Measurements from ENCODE around the gene CNNM3. TPM values are rescaled to one million over a fixed set of nuclear protein-coding genes. Genes with fewer than 3 reads are reported as not detected.

Gene CNNM3
- polyA plus RNA-seq, 1 donor from 2014 or later: 3.5 TPM

DNA sequence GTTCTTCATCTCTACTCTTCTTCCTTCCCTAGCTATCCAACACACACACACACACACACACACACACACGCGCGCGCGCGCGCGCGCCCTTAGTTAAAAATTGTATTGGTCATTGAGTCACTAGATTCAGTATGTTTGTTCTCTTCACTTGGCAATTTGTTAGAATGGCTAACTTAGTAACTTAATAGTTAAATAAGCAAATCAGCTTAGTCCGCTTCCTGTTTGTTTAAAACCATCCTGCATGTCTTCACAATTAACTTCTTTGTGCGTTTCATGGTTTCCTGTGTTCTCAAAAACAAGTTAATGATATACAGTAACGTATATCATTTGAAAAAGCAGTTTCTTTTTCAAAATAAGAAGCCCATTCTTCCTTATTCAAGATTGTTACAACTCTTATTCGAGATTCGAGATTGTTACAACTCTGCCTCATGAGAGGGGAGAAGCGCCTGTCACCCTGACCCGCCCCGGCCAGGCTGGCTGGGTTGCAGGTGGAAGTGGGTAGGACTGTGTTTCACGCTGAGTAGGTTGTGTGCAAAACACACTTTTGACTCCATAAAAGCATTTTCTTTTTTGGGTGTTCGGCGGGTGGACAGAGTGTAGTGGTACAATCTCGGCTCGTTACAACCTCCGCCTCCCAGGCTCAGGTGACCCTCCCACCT, 9.5 kb upstream of the CNNM3 start:
- H3K9me3 Mint-ChIP-seq: no peaks in the 10 kb centered on the region

GRCh38 chr2:96807127-96807471, 9.0 kb upstream of the CNNM3 start:
- Mint-ChIP-seq H3K36me3 (peaks cover 8% of the 10 kb centered on the region), H3K4me3 (peak overlapping the region; percentile 76 to 97 (median 94)), H3K27ac (peak overlapping the region; percentile 98 to 99 (median 99)), H3K4me1 (peaks cover 14 to 21% (median 18%) of the 10 kb centered on the region in 3 donors), H3K9me3 (no peaks in the 10 kb centered on the region), H3K27me3 (no peaks in the 10 kb centered on the region)

More for the DNA sequence above, 9.5 kb upstream of the CNNM3 start:
- Mint-ChIP-seq H3K36me3 (peaks cover 8% of the 10 kb centered on the region), H3K27ac (peak overlapping the region; percentile 98 to 99 (median 99)), H3K27me3 (no peaks in the 10 kb centered on the region), H3K4me3 (peak overlapping the region; percentile 76 to 97 (median 94)), H3K4me1 (peaks cover 14 to 21% (median 15%) of the 10 kb centered on the region in 3 donors)

GRCh38 chr2:96808176-96808837, 7.8 kb upstream of the CNNM3 start:
- peak overlapping the region; percentile 69 to 99 (median 86) for H3K27ac Mint-ChIP-seq
- peaks cover 8% of the 10 kb centered on the region for H3K36me3 Mint-ChIP-seq
- peaks cover 14 to 26% (median 25%) of the 10 kb centered on the region in 3 donors for H3K4me1 Mint-ChIP-seq
- peak overlapping the region; percentile 61 to 78 (median 70) for H3K4me3 Mint-ChIP-seq
- H3K9me3 Mint-ChIP-seq: no peaks in the 10 kb centered on the region
- H3K27me3 Mint-ChIP-seq: no peaks in the 10 kb centered on the region

GRCh38 chr2:96809216-96809882, 6.7 kb upstream of the CNNM3 start:
- peaks cover 8% of the 10 kb centered on the region for H3K36me3 Mint-ChIP-seq
- H3K9me3 Mint-ChIP-seq: no peaks in the 10 kb centered on the region
- peaks cover 14 to 29% (median 26%) of the 10 kb centered on the region in 3 donors for H3K4me1 Mint-ChIP-seq
- peak overlapping the region in 1 of 4 donors; percentile 27 for H3K4me3 Mint-ChIP-seq
- peak overlapping the region; percentile 53 to 90 (median 69) for H3K27ac Mint-ChIP-seq
- H3K27me3 Mint-ChIP-seq: no peaks in the 10 kb centered on the region

GRCh38 chr2:96809951-96810782, 5.9 kb upstream of the CNNM3 start:
- no peaks in the 10 kb centered on the region for H3K9me3 Mint-ChIP-seq
- no peak overlapping the region for H3K4me3 Mint-ChIP-seq
- H3K4me1 Mint-ChIP-seq: peaks cover 16 to 32% (median 28%) of the 10 kb centered on the region in 3 donors
- H3K36me3 Mint-ChIP-seq: peaks cover 8% of the 10 kb centered on the region
- peak overlapping the region in 1 of 3 donors; percentile 90 for H3K27ac Mint-ChIP-seq
- no peaks in the 10 kb centered on the region for H3K27me3 Mint-ChIP-seq

DNA sequence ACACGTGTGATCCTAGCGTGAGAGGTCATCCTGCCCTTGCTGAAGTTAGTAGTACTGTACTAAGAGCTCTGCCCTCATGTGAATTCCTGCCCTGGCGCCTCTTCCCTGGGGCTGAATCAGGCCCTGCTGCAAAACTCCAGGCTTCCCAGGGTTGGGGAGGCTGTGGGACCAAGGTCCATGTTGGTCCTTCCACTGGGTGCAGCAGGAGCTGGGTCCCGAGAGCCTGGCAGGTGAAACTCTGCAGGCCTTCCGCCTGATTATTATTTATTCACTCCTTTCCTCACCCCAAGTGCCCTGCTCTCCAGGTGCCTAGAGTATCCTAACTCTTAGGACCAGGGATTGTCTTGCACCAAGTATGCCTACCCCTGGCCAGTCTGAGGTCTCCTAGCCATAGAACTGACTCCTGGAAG, 5.3 kb upstream of the CNNM3 start:
- Mint-ChIP-seq H3K36me3 (peaks cover 8% of the 10 kb centered on the region), H3K9me3 (no peaks in the 10 kb centered on the region), H3K4me3 (no peak overlapping the region), H3K4me1 (peaks cover 20 to 36% (median 31%) of the 10 kb centered on the region in 3 donors), H3K27ac (peak overlapping the region; percentile 33 to 67 (median 37)), H3K27me3 (no peaks in the 10 kb centered on the region)

DNA sequence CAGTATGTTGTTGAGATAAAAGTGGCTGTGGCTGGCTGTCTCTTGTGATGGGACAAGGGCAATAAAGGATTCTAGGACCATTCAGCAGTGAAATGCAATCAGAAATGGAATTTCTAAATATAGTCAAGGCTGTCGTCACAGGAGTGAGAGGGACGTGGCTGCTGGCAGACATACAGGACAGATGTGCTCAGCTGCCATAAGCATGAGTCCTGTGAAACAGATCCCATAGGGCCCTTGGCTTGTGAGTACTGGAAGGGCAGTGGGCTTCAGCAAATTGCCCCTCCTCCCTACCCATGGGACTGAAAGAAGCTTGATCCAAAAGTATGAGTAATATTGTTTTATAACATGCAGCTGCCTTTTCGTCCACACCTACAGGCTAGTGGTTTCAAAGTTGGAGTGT, 4.2 kb upstream of the CNNM3 start:
- Mint-ChIP-seq H3K27ac (peak overlapping the region in 1 of 3 donors; percentile 9), H3K4me3 (peak overlapping the region in 1 of 4 donors; percentile 75), H3K27me3 (no peaks in the 10 kb centered on the region), H3K9me3 (no peaks in the 10 kb centered on the region), H3K36me3 (peaks cover under 1% of the 10 kb centered on the region), H3K4me1 (peaks cover 12 to 27% (median 22%) of the 10 kb centered on the region in 3 donors)

DNA sequence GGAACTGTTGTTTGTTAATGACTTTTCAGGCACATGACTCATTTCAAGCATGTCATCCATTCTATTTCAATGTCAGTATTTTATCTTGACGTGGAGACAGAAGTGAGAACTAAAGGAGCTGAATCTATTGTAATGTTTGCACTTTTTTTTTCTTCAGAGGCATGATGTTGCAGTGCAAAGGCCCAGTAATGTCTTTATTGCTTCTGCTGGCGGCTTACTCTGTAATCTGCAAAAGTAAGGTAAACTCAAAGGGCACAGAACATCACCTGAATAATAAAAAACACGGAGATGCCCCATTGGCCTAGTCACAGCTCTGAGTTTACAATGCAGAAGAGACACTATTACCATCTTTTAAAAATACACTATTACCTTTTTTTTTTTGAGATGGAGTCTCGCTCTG, 2.4 kb upstream of the CNNM3 start:
- peak overlapping the region in 3 of 4 donors; percentile 57 to 75 (median 70) for H3K4me3 Mint-ChIP-seq
- H3K4me1 Mint-ChIP-seq: peaks cover 20 to 32% (median 23%) of the 10 kb centered on the region in 3 donors

GRCh38 chr2:96815326-96816126, 542 bp upstream of the CNNM3 start:
- Mint-ChIP-seq H3K36me3 (no peaks in the 10 kb centered on the region), H3K27ac (peak overlapping the region; percentile 77 to 95 (median 80)), H3K4me3 (peak overlapping the region; percentile 83 to 96 (median 94)), H3K9me3 (no peaks in the 10 kb centered on the region), H3K4me1 (peaks cover 37 to 51% (median 39%) of the 10 kb centered on the region in 3 donors), H3K27me3 (peaks cover 1% of the 10 kb centered on the region)

More for the DNA sequence above, 2.4 kb upstream of the CNNM3 start:
- Mint-ChIP-seq H3K9me3 (no peaks in the 10 kb centered on the region), H3K27me3 (no peaks in the 10 kb centered on the region), H3K36me3 (no peaks in the 10 kb centered on the region), H3K27ac (peak overlapping the region in 1 of 3 donors; percentile 56)

DNA sequence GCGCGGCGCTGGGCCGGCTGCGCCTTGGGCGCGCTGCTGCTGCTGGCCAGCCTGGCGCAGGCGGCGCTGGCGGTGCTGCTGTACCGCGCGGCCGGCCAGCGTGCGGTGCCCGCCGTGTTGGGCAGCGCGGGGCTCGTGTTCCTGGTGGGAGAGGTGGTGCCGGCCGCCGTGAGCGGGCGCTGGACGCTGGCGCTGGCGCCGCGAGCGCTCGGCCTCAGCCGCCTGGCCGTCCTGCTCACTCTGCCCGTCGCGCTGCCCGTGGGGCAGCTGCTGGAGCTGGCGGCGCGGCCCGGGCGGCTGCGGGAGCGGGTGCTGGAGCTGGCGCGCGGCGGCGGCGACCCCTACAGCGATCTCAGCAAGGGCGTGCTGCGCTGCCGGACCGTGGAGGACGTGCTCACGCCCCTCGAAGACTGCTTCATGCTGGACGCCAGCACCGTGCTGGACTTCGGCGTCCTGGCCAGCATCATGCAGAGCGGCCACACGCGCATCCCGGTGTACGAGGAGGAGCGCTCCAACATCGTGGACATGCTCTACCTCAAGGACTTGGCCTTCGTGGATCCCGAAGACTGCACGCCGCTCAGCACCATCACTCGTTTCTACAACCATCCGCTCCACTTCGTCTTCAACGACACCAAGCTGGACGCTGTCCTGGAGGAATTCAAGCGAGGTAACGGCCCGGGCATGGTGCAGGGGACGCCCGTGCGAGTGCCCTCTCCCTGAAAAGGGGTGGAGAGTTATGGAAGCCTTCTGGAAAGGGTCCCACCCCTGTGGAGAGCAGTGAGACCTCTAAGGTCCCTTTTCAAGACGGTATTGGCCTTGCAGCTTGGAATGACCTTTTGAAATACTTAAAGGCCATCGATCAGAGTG, 1.0 kb downstream of the CNNM3 start:
- Mint-ChIP-seq H3K36me3 (no peaks in the 10 kb centered on the region), H3K4me3 (peak overlapping the region; percentile 82 to 96 (median 92)), H3K9me3 (no peaks in the 10 kb centered on the region), H3K27me3 (peaks cover 1% of the 10 kb centered on the region), H3K4me1 (peaks cover 42 to 58% (median 49%) of the 10 kb centered on the region in 3 donors), H3K27ac (peak overlapping the region; percentile 67 to 82 (median 71))

- Mint-ChIP-seq H3K27me3 (peaks cover 1% of the 10 kb centered on the region), H3K9me3 (no peaks in the 10 kb centered on the region), H3K4me3 (peak overlapping the region; percentile 82 to 96 (median 92)), H3K27ac (peak overlapping the region; percentile 67 to 82 (median 71)), H3K36me3 (no peaks in the 10 kb centered on the region), H3K4me1 (peaks cover 42 to 58% (median 49%) of the 10 kb centered on the region in 3 donors)
These were observed 1.8 kb downstream of the CNNM3 start for GRCh38 chr2:96817882-96818281.

- H3K9me3 Mint-ChIP-seq: no peaks in the 10 kb centered on the region
- no peaks in the 10 kb centered on the region for H3K36me3 Mint-ChIP-seq
- peak overlapping the region; percentile 82 to 96 (median 92) for H3K4me3 Mint-ChIP-seq
- peaks cover 1% of the 10 kb centered on the region for H3K27me3 Mint-ChIP-seq
- H3K4me1 Mint-ChIP-seq: peaks cover 44 to 56% (median 49%) of the 10 kb centered on the region in 3 donors
- peak overlapping the region in 2 of 3 donors; percentile 43 to 65 for H3K27ac Mint-ChIP-seq
These were observed 3.2 kb downstream of the CNNM3 start for GRCh38 chr2:96819128-96819875.

Measured in IgD-negative memory B cell (primary cell).